ENCODE measurements around the gene SEMA3F.

SEMA3F gene

GRCh38 chr3:50127251-50127691 is 27.9 kb upstream of the SEMA3F start:
- TF ChIP-seq POLR2AphosphoS5 (IDR thresholded peaks at IDR 0.05; ENCODE audit: borderline replicate concordance, low read depth, low read length) (no peak), FOXP2 (optimal IDR thresholded peaks at IDR 0.05; ENCODE audit: control extremely low read depth, extremely low read length, insufficient read depth) (no peak), EZH2 (IDR thresholded peaks at IDR 0.05) (no peak)
- Histone ChIP-seq H3K27ac (no peak overlapping the region), H3K9ac (ENCODE audit: insufficient read length) (no peak overlapping the region), H3K36me3 (ENCODE audit: insufficient read depth, low read length) (no peaks in the 10 kb centered on the region), H3K9me3 (ENCODE audit: low read depth, low read length) (no peaks in the 10 kb centered on the region), H3K4me3 (no peak overlapping the region)
- no peak for DNase-seq (ENCODE audit: low read depth, low spot score)

- H3K9ac ChIP-seq (ENCODE audit: insufficient read length): no peak overlapping the region
- TF ChIP-seq FOXP2 (optimal IDR thresholded peaks at IDR 0.05; ENCODE audit: control extremely low read depth, extremely low read length, insufficient read depth) (no peak), EZH2 (IDR thresholded peaks at IDR 0.05) (no peak), POLR2AphosphoS5 (IDR thresholded peaks at IDR 0.05; ENCODE audit: borderline replicate concordance, low read depth, low read length) (no peak)
- no peak overlapping the region for H3K27ac ChIP-seq
- no peaks in the 10 kb centered on the region for H3K9me3 ChIP-seq (ENCODE audit: low read depth, low read length)
- H3K4me3 ChIP-seq: no peak overlapping the region
- H3K36me3 ChIP-seq (ENCODE audit: insufficient read depth, low read length): no peaks in the 10 kb centered on the region
- no peak for DNase-seq (ENCODE audit: low read depth, low spot score)
These were observed 27.1 kb upstream of the SEMA3F start for GRCh38 chr3:50128001-50128400.

GRCh38 chr3:50130436-50130835 is 24.7 kb upstream of the SEMA3F start:
- no peak for DNase-seq (ENCODE audit: low read depth, low spot score)
- Histone ChIP-seq H3K9ac (ENCODE audit: insufficient read length) (no peak overlapping the region), H3K4me3 (no peak overlapping the region), H3K9me3 (ENCODE audit: low read depth, low read length) (no peaks in the 10 kb centered on the region), H3K27ac (no peak overlapping the region), H3K36me3 (ENCODE audit: insufficient read depth, low read length) (no peaks in the 10 kb centered on the region)
- TF ChIP-seq POLR2AphosphoS5 (IDR thresholded peaks at IDR 0.05; ENCODE audit: borderline replicate concordance, low read depth, low read length): no peak

GRCh38 chr3:50132421-50133282 is 22.5 kb upstream of the SEMA3F start:
- no peak overlapping the region for H3K27ac ChIP-seq
- H3K9me3 ChIP-seq (ENCODE audit: low read depth, low read length): no peaks in the 10 kb centered on the region
- H3K4me3 ChIP-seq: no peak overlapping the region
- no peaks in the 10 kb centered on the region for H3K36me3 ChIP-seq (ENCODE audit: insufficient read depth, low read length)
- no peak overlapping the region for H3K9ac ChIP-seq (ENCODE audit: insufficient read length)
- no peak for DNase-seq (ENCODE audit: low read depth, low spot score)
- TF ChIP-seq EZH2 (IDR thresholded peaks at IDR 0.05) (no peak), POLR2AphosphoS5 (IDR thresholded peaks at IDR 0.05; ENCODE audit: borderline replicate concordance, low read depth, low read length) (no peak), FOXP2 (optimal IDR thresholded peaks at IDR 0.05; ENCODE audit: control extremely low read depth, extremely low read length, insufficient read depth) (no peak)

GRCh38 chr3:50133283-50133615 is 21.9 kb upstream of the SEMA3F start:
- no peak overlapping the region for H3K27ac ChIP-seq
- no peak for TF ChIP-seq EZH2 (IDR thresholded peaks at IDR 0.05)
- TF ChIP-seq FOXP2 (optimal IDR thresholded peaks at IDR 0.05; ENCODE audit: control extremely low read depth, extremely low read length, insufficient read depth): no peak
- no peak for TF ChIP-seq POLR2AphosphoS5 (IDR thresholded peaks at IDR 0.05; ENCODE audit: borderline replicate concordance, low read depth, low read length)
- no peaks in the 10 kb centered on the region for H3K36me3 ChIP-seq (ENCODE audit: insufficient read depth, low read length)
- no peaks in the 10 kb centered on the region for H3K9me3 ChIP-seq (ENCODE audit: low read depth, low read length)
- no peak for DNase-seq (ENCODE audit: low read depth, low spot score)
- no peak overlapping the region for H3K9ac ChIP-seq (ENCODE audit: insufficient read length)
- no peak overlapping the region for H3K4me3 ChIP-seq

- no peak overlapping the region for H3K27ac ChIP-seq
- H3K36me3 ChIP-seq (ENCODE audit: insufficient read depth, low read length): no peaks in the 10 kb centered on the region
- TF ChIP-seq EZH2 (IDR thresholded peaks at IDR 0.05) (no peak), POLR2AphosphoS5 (IDR thresholded peaks at IDR 0.05; ENCODE audit: borderline replicate concordance, low read depth, low read length) (no peak), FOXP2 (optimal IDR thresholded peaks at IDR 0.05; ENCODE audit: control extremely low read depth, extremely low read length, insufficient read depth) (no peak)
- DNase-seq (ENCODE audit: low read depth, low spot score): no peak
- H3K4me3 ChIP-seq: no peak overlapping the region
- no peaks in the 10 kb centered on the region for H3K9me3 ChIP-seq (ENCODE audit: low read depth, low read length)
- no peak overlapping the region for H3K9ac ChIP-seq (ENCODE audit: insufficient read length)
These were observed 20.8 kb upstream of the SEMA3F start for GRCh38 chr3:50134367-50134766.

- TF ChIP-seq FOXP2 (optimal IDR thresholded peaks at IDR 0.05; ENCODE audit: control extremely low read depth, extremely low read length, insufficient read depth): no peak
- no peaks in the 10 kb centered on the region for H3K9me3 ChIP-seq (ENCODE audit: low read depth, low read length)
- no peaks in the 10 kb centered on the region for H3K36me3 ChIP-seq (ENCODE audit: insufficient read depth, low read length)
- no peak overlapping the region for H3K27ac ChIP-seq
- no peak overlapping the region for H3K4me3 ChIP-seq
- DNase-seq (ENCODE audit: low read depth, low spot score): no peak
- no peak overlapping the region for H3K9ac ChIP-seq (ENCODE audit: insufficient read length)
These were observed 19.2 kb upstream of the SEMA3F start for GRCh38 chr3:50135964-50136363.

GRCh38 chr3:50136714-50137405 is 18.3 kb upstream of the SEMA3F start:
- Histone ChIP-seq H3K9ac (ENCODE audit: insufficient read length) (no peak overlapping the region), H3K27ac (no peak overlapping the region), H3K36me3 (ENCODE audit: insufficient read depth, low read length) (no peaks in the 10 kb centered on the region), H3K9me3 (ENCODE audit: low read depth, low read length) (no peaks in the 10 kb centered on the region), H3K4me3 (no peak overlapping the region)
- TF ChIP-seq FOXP2 (optimal IDR thresholded peaks at IDR 0.05; ENCODE audit: control extremely low read depth, extremely low read length, insufficient read depth): no peak
- TF ChIP-seq EZH2 (IDR thresholded peaks at IDR 0.05): no peak
- no peak for TF ChIP-seq POLR2AphosphoS5 (IDR thresholded peaks at IDR 0.05; ENCODE audit: borderline replicate concordance, low read depth, low read length)
- DNase-seq (ENCODE audit: low read depth, low spot score): no peak

Data from SK-N-MC (cell line).